Tibial nerve (tissue), 4 donors: ENCODE results near the gene LHPP. TPM values are rescaled to one million over a fixed set of nuclear protein-coding genes. Genes with fewer than 3 reads are reported as not detected.
A peak's percentile ranks its signal among the peaks of the same experiment; 100 is the strongest.

Experiments used
- DNase-seq, 2 donors: peaks; one replicate each; pipeline ENCODE4 v3.0.0-alpha.2; 2019; ENCODE audit warnings: low spot score in 2 of 2
- H3K27ac ChIP-seq, 4 donors: fragments of 200-600 bp; sonication (generic) in 3 of 4; one replicate each; pipeline ENCODE4 v1.5.1; 2017 to 2019; ENCODE audit warnings: mild to moderate bottlenecking in 1 of 4
- H3K27me3 ChIP-seq, 2 donors: fragments of 200-600 bp; sonication (generic) in 1 of 2; one replicate each; pipeline versions ENCODE4 v1.5.1 to v1.6.0; 2017 to 2019
- H3K36me3 ChIP-seq, 3 donors: fragments of 200-600 bp; sonication (generic); one replicate each; pipeline ENCODE4 v1.5.1; 2018 to 2019
- H3K4me1 ChIP-seq, 4 donors: fragments of 200-600 bp; sonication (generic) in 3 of 4; one replicate each; pipeline ENCODE4 v1.5.1; 2017 to 2019
- H3K4me3 ChIP-seq, 4 donors: fragments of 200-600 bp; sonication (generic) in 3 of 4; one replicate each; pipeline ENCODE4 v1.5.1; 2017 to 2019; ENCODE audit warnings: mild to moderate bottlenecking in 1 of 4, moderate library complexity in 1 of 4
- H3K9me3 ChIP-seq, 4 donors: fragments of 200-600 bp; sonication (generic) in 3 of 4; one replicate each; pipeline ENCODE4 v1.5.1; 2017 to 2019
- EP300 ChIP-seq, 2 donors: sonication (generic); formaldehyde crosslinking; IDR thresholded peaks; one replicate each; pipeline ENCODE4 v1.6.1; 2017; ENCODE audit warnings: antibody characterized with exemption in 2 of 2, mild to moderate bottlenecking in 1 of 2
- POLR2A ChIP-seq, 2 donors: fragments of 450-650 bp; IDR thresholded peaks; one replicate each; pipeline ENCODE4 v1.6.1; 2017; ENCODE audit warnings: antibody characterized with exemption in 2 of 2, mild to moderate bottlenecking in 2 of 2, moderate library complexity in 2 of 2
- WGBS, 2 donors: methylation state at CpG; one replicate each; pipeline ENCODE4 v1.1.5; 2018; 5-methylcytosine and 5-hydroxymethylcytosine counted together
- total RNA-seq, 4 donors: library from RNA; depleted of rRNA; stranded (reverse); fragments of >200 nt; gene quantifications; one replicate each; pipeline ENCODE4 v1.1.0, GENCODE V29; 2016
- TF ChIP-seq, protein P1 (sequence below), 5 experiments: fragments of 200-600 bp in 3 of 5; fragments of 450-650 bp in 2 of 5; sonication (generic) in 3 of 5; IDR thresholded peaks; one replicate each; pipeline ENCODE4 v1.5.1; 2016 to 2019; ENCODE audit warnings: antibody characterized with exemption in 5 of 5, mild to moderate bottlenecking in 3 of 5, moderate library complexity in 2 of 5

Gene LHPP
- total RNA-seq, 4 donors from 2014 or later, result 25.5 to 211 (median 123) TPM

DNA sequence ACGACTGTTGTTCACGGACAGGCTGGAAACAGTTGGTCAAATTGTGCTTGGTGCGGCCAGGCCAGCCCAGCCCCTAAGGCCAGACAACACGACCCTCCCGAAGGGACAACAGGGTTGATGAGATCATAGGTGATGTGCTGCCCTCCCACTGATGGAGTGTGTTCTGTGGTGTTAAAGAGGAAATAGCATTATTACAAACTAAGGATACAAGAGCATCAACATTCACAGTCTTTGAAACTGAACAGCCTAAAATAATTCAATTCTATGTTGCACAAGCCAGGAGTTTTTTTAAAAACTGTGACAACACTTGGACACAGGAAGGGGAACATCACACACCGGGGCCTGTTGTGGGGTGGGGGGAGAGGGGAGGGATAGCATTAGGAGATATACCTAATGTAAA lies 194.9 kb downstream of the LHPP start:
- Histone ChIP-seq H3K4me3 (no peak overlapping the region), H3K9me3 (no peaks in the 10 kb centered on the region), H3K27me3 (no peaks in the 10 kb centered on the region), H3K4me1 (peaks cover 0 to 93% (median 54%) of the 10 kb centered on the region in 4 donors), H3K36me3 (peaks cover 0 to 19% (median 0%) of the 10 kb centered on the region in 3 donors), H3K27ac (peak overlapping the region in 1 of 4 donors; percentile 39)
- TF ChIP-seq, protein P1, sequence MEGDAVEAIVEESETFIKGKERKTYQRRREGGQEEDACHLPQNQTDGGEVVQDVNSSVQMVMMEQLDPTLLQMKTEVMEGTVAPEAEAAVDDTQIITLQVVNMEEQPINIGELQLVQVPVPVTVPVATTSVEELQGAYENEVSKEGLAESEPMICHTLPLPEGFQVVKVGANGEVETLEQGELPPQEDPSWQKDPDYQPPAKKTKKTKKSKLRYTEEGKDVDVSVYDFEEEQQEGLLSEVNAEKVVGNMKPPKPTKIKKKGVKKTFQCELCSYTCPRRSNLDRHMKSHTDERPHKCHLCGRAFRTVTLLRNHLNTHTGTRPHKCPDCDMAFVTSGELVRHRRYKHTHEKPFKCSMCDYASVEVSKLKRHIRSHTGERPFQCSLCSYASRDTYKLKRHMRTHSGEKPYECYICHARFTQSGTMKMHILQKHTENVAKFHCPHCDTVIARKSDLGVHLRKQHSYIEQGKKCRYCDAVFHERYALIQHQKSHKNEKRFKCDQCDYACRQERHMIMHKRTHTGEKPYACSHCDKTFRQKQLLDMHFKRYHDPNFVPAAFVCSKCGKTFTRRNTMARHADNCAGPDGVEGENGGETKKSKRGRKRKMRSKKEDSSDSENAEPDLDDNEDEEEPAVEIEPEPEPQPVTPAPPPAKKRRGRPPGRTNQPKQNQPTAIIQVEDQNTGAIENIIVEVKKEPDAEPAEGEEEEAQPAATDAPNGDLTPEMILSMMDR (IDR thresholded peaks at IDR 0.05), result no peak
- TF ChIP-seq EP300 (IDR thresholded peaks at IDR 0.05), result no peak
- TF ChIP-seq POLR2A (IDR thresholded peaks at IDR 0.05), result no peak
- WGBS, 2 donors, result 54 to 63% methylated on average over 6 of the region's 6 CpGs
- DNase-seq, result no peak

DNA sequence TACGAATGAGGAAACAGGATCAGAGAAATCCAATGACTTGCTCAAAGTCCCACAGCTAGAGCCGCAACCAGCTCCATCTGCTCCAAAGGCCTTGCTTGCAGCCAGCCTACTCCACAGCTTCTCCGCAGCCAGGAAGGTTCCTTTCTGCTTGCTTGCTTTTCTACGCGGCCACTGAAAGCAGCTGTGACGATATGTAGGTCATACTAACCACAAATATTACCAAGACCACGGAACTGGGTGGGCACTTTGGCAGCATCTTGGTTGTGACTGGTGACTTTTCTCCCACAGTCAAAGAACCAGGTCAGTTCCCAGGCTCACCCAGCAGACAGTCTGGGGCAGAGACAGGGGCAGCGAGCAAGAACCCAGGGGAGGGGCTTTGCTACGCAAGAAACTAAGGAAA lies 196.2 kb downstream of the LHPP start:
- Histone ChIP-seq H3K27me3 (no peaks in the 10 kb centered on the region), H3K4me3 (no peak overlapping the region), H3K27ac (peak overlapping the region; percentile 30 to 79 (median 50)), H3K36me3 (peaks cover 0 to 20% (median 0%) of the 10 kb centered on the region in 3 donors), H3K4me1 (peaks cover 0 to 85% (median 46%) of the 10 kb centered on the region in 4 donors), H3K9me3 (no peaks in the 10 kb centered on the region)
- WGBS, 2 donors, result 41 to 58% methylated on average over 9 of the region's 9 CpGs
- no peak for DNase-seq
- TF ChIP-seq, protein P1 (IDR thresholded peaks at IDR 0.05), result no peak
- TF ChIP-seq EP300 (IDR thresholded peaks at IDR 0.05), result no peak
- TF ChIP-seq POLR2A (IDR thresholded peaks at IDR 0.05), result no peak

- TF ChIP-seq, protein P1 (IDR thresholded peaks at IDR 0.05), result no peak
- WGBS, 2 donors, result 89 to 93% methylated on average over 10 to 12 of the region's 12 CpGs
- H3K36me3 ChIP-seq, result peaks cover 0 to 29% (median 0%) of the 10 kb centered on the region in 3 donors
- H3K4me3 ChIP-seq, result no peak overlapping the region
- no peaks in the 10 kb centered on the region for H3K27me3 ChIP-seq
- H3K9me3 ChIP-seq, result no peaks in the 10 kb centered on the region
- no peak for DNase-seq
- peaks cover 0 to 85% (median 38%) of the 10 kb centered on the region in 4 donors for H3K4me1 ChIP-seq
- peak overlapping the region; percentile 30 to 79 (median 50) for H3K27ac ChIP-seq
Observed at GRCh38 chr10:124658591-124659242, 197.1 kb downstream of the LHPP start.

DNA sequence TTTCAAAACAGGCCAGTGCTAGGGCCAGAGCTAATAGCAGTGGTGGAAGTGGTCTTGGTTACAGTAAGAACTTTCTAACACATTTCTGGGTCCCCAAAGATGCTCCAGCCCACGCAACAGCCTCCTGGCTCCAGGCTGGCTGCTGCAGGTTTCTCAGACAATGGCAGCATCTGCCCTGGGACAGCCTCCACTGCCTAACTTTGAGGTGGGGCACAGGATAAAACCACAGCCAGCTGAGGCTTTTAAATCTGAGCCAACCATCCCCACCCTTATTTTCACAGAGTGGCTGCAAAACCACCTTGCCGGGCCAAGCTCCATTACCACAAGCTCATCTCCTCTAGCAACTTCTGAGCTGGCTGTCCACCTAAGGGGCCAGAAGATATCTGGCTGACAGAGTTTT lies 197.8 kb downstream of the LHPP start:
- Histone ChIP-seq H3K27ac (peak overlapping the region in 2 of 4 donors; percentile 14 to 79), H3K27me3 (no peaks in the 10 kb centered on the region)

More for the DNA sequence above, 197.8 kb downstream of the LHPP start:
- DNase-seq, result no peak
- TF ChIP-seq POLR2A (IDR thresholded peaks at IDR 0.05), result no peak
- TF ChIP-seq, protein P1 (IDR thresholded peaks at IDR 0.05), result no peak
- TF ChIP-seq EP300 (IDR thresholded peaks at IDR 0.05), result no peak
- Histone ChIP-seq H3K9me3 (no peaks in the 10 kb centered on the region), H3K36me3 (peaks cover 0 to 35% (median 0%) of the 10 kb centered on the region in 3 donors), H3K4me1 (peaks cover 0 to 84% (median 33%) of the 10 kb centered on the region in 4 donors), H3K4me3 (no peak overlapping the region)
- 48 to 63% methylated on average over 2 of the region's 2 CpGs for WGBS, 2 donors
